ENCODE measurements around the gene TMEM9.

DNA sequence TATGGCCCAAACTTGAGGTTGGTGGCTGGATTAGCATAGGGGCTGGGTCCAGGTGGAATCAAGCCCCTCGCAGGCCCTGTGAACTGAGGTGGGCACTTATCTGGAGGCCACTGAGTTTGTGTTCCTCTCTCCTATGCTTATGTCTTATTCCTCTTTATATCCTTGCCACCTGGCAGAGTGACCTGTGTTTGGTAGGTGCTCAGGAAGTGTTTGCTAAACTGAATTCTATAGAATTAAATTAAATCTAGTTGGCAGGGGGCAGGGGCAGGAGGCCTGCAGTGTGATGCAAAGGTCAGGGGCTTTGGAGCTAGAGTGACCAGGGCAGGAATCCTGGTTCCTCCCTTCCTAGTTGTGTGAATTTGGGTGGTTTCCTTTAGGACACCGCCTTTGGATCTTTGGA, 1.1 kb upstream of the TMEM9 start:
- no peak for TF ChIP-seq CTCF (IDR thresholded peaks at IDR 0.05)
- no peak for TF ChIP-seq POLR2A (IDR thresholded peaks at IDR 0.05)
- no peak for TF ChIP-seq POLR2AphosphoS5 (IDR thresholded peaks at IDR 0.05)
